GM18508 (cell line): ENCODE data around the gene ATP1A2.

Experiments
- ATAC-seq: cut with Tn5 transposase; IDR thresholded peaks from one replicate; pipeline ENCODE4 v1.9.1; 2021; ENCODE audit warnings: moderate number of reproducible peaks; ENCODE audit not compliant: insufficient read depth, unreplicated experiment

Gene ATP1A2

DNA sequence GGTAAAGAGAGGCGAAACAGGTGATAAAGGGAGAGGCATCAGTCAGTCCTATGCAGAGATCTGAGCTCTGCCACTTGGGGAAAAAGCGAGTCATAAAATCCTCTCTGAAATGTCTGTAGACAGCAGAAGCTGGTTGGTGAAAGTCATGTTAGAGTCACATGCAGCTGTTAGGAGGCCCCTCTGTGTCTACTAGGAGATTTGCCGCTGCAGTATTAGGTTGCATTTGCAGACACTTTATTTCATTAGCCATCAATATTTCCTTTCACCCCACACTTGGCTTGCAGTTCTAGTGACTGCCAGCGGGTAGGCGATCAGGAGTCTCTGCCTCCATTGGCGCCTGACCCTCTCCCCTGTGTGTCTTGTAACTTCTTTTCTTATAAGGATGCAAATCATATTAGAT lies 52.0 kb downstream of the ATP1A2 start:
- no peak for ATAC-seq

DNA sequence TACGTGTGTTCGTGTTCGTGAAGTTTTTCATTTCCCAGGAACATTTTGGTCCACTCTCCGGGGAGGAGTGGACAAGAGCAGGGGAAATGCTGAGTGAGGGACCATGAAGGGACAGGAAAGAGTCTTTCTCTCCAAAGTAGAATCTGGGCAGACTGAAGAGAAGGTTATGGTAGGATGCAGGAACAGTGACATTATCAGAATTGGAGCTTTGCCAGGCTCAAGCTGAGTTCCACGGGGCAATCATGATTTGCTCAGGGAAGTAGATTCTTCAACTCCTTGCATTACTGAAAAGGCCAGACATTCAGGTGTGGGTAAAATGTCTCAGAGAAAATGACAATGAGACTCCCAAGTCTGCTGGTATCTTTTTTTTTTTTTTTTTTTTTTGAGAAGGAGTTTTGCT lies 52.5 kb downstream of the ATP1A2 start:
- ATAC-seq, result no peak

DNA sequence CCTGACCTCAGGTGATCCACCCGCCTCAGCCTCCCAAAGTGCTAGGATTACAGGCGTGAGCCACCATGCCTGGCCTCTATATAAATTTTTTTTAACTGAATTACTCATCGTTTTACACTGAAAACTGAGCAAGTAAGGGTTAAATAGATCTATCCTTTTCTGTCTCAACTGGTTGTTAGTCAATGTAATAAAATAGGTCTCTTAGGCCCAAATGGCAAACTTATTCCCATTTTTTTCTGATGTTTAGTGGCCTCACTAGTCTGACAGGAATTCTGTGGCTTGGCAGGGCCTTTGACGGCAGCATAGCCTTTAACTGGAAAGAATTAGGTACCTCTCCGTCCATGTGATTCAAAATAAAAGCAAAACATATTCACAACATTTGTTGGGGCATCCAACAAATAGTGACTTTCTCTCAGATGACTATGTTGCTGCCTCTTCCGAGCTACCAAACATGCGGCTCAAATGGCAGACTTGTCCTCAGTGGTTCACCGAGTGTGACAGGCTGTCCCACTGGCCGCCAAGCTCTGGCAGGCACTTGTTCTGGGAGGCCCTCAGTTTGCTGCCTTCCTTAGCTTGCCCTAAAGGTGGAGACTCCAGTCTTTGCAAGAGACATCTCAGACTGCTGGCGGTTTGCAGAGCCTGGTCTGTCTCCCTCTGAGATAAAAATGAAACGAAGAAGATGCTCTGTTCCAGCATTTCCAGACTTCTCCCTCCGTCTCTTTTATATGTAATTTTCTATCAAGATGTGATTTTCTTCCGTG lies 53.2 kb downstream of the ATP1A2 start:
- no peak for ATAC-seq

DNA sequence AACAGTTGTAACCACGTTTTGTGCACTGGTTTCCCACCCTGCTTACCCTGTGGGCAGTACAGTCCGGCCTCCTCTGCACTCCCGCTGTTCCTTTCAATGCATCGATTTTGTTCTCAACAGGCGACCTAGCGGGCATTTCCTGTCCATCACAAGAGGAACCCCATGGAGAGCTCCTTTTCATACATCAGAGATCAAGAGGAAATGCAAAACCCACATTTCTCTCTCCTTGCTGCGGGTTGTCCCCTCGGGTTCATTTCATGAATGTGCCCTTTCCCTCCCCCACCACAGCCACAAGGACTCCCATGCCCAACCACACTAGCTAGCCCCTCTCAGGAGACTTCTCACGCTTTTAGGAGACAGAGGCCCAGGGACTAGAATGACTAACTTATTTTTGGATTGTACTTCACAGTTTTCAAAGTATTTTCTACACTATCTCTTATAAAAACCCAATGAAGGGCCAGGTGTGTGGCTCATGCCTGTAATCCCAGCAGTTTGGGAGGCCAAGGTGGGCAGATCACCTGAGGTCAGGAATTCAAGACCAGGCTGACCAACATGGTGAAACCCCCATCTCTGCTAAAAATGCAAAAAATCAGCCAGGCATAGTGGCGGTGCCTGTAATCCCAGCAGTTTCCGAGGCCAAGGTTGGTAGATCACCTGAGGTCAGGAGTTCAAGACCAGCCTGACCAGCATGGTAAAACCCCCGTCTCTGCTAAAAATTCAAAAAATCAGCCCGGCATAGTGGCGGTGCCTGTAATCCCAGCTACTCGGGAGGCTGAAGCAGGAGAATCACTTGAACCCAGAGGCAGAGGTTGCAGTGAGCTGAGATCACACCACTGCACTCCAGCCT lies 54.2 kb downstream of the ATP1A2 start:
- ATAC-seq, result no peak

DNA sequence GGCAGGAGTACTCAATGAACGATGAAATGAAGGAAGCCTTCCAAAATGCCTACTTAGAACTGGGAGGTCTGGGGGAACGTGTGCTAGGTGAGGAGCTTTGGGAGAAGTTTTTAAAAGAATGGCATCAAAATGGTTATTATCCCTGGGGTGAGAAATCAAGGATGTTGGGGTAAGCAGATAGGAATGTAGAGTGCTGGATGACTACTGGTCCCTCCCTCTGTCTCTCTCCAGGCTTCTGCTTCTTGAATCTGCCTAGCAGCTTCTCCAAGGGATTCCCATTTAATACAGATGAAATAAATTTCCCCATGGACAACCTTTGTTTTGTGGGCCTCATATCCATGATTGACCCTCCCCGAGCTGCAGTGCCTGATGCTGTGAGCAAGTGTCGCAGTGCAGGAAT lies 55.8 kb downstream of the ATP1A2 start:
- ATAC-seq, result no peak

DNA sequence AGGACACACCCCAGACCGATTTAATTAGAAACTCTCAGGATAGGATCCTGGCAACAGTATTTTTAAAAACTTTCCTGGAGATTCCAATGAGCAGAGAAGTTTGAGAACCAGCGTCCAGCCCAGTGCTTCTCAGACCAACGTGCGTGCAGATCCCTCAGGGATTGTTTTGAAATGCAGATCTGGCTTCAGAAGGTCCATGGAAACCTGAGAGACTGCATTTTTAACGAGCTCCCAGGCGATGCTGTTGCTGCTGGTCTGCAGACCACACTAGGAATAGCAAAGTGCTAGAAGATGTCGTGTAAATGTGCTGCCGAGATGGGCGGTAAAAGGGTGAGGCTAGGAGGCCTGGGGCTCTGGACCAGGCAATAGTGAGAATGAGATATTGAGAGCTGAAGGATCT lies 56.4 kb downstream of the ATP1A2 start:
- no peak for ATAC-seq

DNA sequence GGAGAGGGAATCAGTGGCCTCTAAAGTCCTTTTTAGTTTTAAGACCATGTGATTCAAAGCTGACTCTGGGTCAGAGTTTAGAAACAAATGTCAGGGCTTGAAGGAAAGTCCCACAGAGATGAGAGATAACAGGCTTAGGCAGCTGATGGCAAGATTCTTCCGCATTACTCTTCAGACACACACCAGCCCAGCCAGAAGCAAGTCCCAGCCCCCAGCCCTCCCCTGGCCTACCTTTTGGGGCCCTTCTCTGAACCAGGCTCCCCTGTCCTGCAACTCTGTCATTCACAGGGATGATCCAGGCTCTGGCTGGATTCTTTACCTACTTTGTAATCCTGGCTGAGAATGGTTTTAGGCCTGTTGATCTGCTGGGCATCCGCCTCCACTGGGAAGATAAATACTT lies 61.7 kb downstream of the ATP1A2 start:
- ATAC-seq, result no peak

DNA sequence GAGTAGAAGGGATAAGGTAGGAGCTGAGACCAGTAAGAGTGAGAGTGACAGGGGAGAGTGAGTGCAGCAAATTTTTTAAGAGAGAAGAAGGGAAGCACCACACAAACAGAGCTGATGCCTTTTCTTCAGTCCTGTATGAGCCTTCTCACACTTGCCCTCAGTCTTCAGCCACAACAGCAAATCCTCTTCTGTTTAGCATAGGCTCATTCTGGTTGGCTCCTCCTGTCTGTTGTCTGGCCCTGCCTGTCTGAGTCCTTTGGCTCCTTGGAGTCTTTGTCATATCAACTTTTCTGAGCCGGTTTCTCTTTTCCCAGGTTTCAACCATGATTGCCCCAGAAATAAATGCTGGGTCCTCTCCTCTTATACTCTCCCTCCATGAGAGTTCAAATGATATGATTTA lies 62.1 kb downstream of the ATP1A2 start:
- no peak for ATAC-seq

DNA sequence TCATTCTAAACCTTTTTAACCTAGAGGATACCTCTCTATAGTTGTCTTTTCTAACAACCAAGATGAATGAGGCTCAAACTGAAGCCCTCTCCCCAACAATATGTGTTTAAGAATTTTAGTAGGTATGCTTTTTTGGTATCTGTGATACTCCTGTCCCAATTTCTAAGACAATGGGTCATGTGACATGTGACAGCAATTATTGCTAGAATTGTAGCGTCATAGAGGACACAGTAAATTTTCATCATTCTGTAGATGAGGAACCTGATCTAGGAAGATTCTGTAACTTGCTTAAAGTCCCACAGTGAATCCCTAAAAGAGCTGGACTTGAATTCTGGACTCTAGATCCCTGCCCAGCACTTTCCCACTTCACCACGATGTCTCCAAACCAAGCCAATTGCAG lies 63.2 kb downstream of the ATP1A2 start:
- no peak for ATAC-seq

DNA sequence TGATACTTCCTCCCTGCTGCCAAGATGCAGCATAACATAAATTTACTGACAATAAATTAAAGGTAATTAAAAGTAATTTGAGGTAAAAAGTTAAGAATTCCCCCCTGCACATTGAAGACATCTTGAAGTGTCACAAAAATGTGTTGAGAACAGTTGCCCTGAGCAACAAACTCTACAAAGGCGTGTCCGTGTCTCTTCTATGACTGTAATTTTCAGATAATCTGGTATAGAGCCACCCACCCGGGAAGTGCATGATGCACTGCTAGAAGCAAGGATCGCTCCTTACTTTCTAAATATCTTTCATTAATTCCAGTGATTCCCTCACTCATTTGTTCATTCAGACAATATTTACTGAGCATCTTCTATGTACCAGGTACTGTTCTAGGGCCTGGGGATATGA lies 63.8 kb downstream of the ATP1A2 start:
- no peak for ATAC-seq

DNA sequence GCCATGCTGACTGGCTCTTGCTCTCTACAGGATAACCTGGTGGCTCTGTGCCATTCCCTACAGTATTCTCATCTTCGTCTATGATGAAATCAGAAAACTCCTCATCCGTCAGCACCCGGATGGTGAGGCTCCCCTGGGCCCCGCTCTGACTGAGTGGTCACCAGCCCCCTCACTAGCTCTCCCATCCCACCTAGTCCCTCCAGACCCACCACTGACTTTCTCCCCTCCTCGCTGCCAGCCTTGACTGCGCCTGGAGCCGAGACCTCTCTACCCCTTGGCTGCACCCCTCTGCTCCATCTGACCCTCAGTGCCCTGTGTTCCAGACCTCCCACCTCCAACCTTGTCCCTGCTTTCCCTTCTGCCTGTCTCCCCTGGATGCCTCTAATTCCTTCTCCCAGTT lies 70.7 kb downstream of the ATP1A2 start:
- ATAC-seq, result no peak

DNA sequence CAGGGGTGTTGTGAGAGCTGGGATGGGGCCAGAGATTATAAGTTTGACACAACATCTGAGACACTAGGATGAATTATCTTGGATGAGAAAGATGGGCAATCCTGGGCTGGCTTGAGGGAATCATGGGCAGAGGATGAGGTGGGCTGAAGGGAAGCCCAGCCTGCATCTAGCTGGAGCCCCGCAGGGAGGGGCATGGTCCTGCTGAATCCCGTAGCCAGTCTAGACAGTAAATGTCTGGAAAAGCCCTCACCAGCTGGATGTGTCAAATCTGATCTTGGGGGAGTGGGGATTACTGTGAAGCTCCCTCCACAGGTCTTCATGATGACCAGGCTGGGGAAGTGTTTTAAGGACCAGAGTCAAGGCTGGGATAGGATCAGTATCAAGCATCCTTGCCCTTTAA lies 71.2 kb downstream of the ATP1A2 start:
- ATAC-seq, result no peak

DNA sequence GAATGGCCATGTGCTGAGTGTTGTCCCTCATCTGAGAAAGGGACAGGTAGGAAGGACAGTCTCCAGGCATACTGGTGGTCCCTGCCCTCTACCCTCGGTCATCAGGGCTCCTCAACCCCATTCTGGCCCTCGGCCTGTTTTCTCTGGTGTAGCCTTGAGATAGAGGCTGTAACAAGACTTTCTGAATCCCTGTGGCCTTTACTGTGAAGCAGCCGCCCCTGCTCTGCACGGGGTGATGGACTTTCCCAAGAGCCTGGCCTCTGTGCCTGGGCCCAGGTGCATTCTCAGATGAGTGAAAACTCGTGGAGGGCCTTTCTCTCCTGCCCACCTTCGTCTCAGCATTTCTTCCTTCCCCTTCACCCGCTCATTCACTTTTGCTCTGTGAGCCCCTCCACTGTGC lies 71.8 kb downstream of the ATP1A2 start:
- ATAC-seq, result no peak

DNA sequence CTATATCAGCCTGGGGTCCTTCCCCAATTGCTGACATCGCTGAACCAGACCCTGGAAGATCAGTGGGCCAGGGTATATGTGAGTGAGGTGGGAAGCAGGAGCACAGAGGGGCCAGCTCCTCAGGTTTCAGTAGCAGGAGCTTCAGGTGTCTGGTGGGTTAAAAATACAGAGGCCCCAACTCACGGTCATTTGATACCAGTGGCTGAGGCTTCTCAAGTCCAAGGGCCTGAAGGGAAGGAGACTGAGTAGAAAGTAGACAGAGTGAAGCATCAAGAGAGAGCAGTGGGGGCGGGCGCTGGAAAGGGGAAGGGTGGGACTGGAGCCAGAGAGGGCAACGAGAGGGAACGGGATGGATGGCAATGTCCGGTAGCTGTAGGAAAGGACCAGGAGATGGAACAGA lies 72.8 kb downstream of the ATP1A2 start:
- no peak for ATAC-seq

DNA sequence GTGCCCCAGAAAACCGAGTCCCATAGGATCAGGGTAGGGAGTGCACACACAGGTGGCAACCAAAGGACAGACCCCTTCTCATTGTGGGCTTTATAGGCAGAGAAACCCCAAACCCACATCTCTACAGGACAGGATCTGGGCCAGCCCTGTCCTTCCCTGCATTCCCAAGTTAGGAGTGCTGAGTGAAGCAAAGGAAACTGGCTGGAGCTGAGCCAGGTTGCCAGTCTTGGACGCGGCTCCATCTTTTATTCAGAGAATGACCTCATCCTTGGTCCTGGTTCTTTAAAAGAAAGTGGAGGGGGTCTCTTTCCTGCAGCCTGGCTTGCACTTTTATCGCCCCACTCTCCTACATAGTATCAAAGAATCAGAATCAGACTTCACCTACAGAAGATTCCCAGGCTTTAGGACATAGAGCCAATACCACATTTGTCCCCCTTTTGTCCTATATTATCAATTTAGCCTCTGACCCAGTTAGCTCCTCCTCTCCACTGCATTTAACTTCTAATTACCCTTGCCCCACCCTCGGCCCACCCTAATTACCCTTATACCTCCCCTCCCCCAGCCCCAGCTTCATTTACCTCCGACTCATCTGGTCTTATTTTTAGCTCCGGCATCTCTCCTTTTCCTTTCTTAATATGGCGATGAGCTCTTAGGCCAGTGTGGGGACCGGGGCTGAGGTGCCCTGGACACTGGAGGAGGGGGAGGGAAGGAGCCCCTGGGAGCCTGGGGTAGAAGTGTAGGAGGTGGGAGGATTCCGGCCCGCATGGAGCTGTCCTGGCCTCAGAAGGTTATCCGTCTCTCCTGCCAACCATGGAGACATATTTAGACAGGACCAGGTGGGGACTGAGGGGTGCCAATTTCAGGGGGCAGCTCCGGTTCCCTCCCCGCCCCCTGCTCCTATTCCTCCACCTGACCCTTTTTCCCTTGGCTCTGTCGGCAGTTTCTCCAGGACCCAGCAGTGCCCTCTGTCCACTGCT lies 74.4 kb downstream of the ATP1A2 start, which contains the start of gene CASQ1:
Gene CASQ1 (plus strand): TSS at position 927 of the 977 bp plus-strand sequence. CDS start 177 bp downstream, outside the sequence.
- no peak for ATAC-seq

DNA sequence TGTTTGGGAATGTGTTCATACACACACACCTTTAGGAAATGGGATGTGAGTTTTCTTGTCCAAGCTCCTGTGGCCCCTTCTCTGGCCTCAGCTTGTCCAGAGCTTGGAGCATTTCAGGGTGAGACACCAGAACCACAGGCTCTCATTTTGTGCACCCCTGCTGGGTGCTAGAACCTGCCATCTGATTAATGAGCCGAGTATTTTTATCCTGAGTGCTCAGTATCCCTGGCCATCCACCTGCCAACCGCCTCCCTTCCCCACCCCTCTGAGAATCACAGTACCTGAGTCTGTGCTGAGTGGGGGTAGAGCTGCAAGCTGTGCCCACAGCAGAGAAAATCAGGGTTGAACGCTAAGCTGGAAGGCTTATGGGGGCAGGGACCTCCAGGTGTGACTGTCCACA lies 76.2 kb downstream of the ATP1A2 start:
- ATAC-seq, result no peak

DNA sequence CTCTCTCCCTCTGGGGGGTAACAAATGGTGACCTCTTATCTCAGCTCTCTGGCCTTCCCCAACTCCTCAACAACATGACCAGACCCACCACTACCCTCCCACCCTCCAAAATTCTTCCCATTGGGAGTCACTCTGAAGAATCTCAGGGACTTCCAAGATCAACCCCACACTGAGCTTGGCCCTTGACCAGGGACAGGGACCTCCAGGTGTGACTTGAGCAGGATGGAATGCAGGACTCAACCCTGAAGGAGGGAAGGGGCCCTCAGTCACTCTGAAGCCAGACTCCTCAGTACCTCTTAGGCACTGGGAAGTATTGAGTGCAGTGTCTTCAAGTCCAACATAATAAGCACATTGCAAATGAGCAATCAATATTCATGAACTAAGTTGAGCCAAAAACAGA lies 76.7 kb downstream of the ATP1A2 start:
- no peak for ATAC-seq
